Heart left ventricle (tissue), 13 donors: ENCODE results near the gene ACAA2.

Source experiments
- POLR2A ChIP-seq, 2 donors: fragments of 450-650 bp; IDR thresholded peaks; one replicate each; pipeline ENCODE4 v1.6.1; 2017; ENCODE audit warnings: antibody characterized with exemption in 2 of 2, mild to moderate bottlenecking in 2 of 2, moderate library complexity in 2 of 2
- TF ChIP-seq, protein P1 (sequence below), 12 donors: fragments of 200-600 bp; sonication (generic) in 4 of 12; IDR thresholded peaks; one replicate each; pipeline versions ENCODE4 v1.5.0 to v1.8.0; 2018 to 2022; ENCODE audit warnings: antibody characterized with exemption in 12 of 12, mild to moderate bottlenecking in 5 of 12
- donor health status: ischemic (EF 13 %, LVEDD 7.1; RV severe dilation, severe dysfunction).
- donor health status: DM: no; HTN: yes; CAD: no.
- donor health status: DM: no; HTN: no; CAD: no.
- donor health status: ischemic (EF 25% LVEDD 6.9; RV normal size, moderate dysfunction).
- donor health status: ischemic (EF 25% LVEDD 5.7; RV mildly dilated, moderate dysfunction).
- donor health status: ischemic (EF 35%, LVEDD 5.7; RV mildly dilated, moderate dysfunction).
- donor health status: nonischemic (EF 11% LVEDD 7.7; RV severe dilation, severe dysfunction).
- donor health status: DM: yes; HTN: yes; CAD: no.
- donor health status: PGD.
- donor health status: ischemic (EF 29% LVEDD 5.4; RV normal size, mild dysfunction).
- donor health status: nonischemic (EF 23%, LVEDD 6.1; RV moderate dilation, normal function).

DNA sequence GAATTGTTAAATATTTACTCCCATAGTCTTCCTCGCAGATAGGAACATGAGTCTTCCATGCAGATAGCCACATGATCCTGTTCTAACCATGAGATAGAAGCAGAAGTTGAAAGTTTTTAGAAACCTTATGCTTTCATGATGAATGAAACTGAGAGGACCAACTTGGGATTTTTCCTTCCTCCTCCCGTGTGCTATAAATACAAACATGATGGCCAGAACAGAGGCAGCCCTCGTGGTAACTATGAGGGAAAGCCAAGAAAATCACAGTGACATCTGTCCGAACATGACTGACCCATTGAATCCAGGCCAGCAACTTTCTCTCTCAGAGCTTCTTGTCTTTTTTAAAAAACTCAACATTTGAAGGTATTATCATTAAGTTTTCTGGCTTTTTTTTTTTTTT is 78.5 kb downstream of the ACAA2 start:
- no peak for TF ChIP-seq POLR2A (IDR thresholded peaks at IDR 0.05)
- TF ChIP-seq, protein P1, sequence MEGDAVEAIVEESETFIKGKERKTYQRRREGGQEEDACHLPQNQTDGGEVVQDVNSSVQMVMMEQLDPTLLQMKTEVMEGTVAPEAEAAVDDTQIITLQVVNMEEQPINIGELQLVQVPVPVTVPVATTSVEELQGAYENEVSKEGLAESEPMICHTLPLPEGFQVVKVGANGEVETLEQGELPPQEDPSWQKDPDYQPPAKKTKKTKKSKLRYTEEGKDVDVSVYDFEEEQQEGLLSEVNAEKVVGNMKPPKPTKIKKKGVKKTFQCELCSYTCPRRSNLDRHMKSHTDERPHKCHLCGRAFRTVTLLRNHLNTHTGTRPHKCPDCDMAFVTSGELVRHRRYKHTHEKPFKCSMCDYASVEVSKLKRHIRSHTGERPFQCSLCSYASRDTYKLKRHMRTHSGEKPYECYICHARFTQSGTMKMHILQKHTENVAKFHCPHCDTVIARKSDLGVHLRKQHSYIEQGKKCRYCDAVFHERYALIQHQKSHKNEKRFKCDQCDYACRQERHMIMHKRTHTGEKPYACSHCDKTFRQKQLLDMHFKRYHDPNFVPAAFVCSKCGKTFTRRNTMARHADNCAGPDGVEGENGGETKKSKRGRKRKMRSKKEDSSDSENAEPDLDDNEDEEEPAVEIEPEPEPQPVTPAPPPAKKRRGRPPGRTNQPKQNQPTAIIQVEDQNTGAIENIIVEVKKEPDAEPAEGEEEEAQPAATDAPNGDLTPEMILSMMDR (IDR thresholded peaks at IDR 0.05) = no peak
